CD14-positive monocyte (primary cell): ENCODE results near the gene SERINC2. TPM values are rescaled to one million over a fixed set of nuclear protein-coding genes. Genes with fewer than 3 reads are reported as not detected.
A peak's percentile ranks its signal among the peaks of the same experiment; 100 is the strongest.

Experiments
- DNase-seq, 3 donors: peaks; one replicate each; pipeline ENCODE4 v3.0.0-alpha.2; 2011 to 2022
- H2AFZ ChIP-seq: 2 replicates; pipeline ENCODE4 v1.6.0; 2012; ENCODE audit warnings: mild to moderate bottlenecking, low read depth, low read length, inconsistent platforms; ENCODE audit not compliant: insufficient read depth, poor library complexity, severe bottlenecking
- H3K27ac ChIP-seq, 2 donors: 1 replicate in 1 of 2; 2 replicates in 1 of 2; pipeline ENCODE4 v1.5.1; 2012 to 2013; ENCODE audit warnings: low read length in 2 of 2, control low read depth in 1 of 2, inconsistent platforms in 1 of 2, low read depth in 1 of 2, mild to moderate bottlenecking in 1 of 2
- H3K27me3 ChIP-seq, 2 donors: one replicate each; pipeline versions ENCODE4 v1.6.0 to v1.6.1; 2011 to 2013; ENCODE audit warnings: low read length in 2 of 2; ENCODE audit not compliant: control insufficient read depth in 2 of 2, insufficient read depth in 2 of 2
- H3K36me3 ChIP-seq, 2 donors: replicated peaks in 1 of 2; 1 replicate in 1 of 2; 2 replicates in 1 of 2; pipeline versions ENCODE4 v1.5.1 to v1.6.1; 2012 to 2013; ENCODE audit warnings: low read length in 2 of 2, control low read depth in 1 of 2, inconsistent platforms in 1 of 2, mild to moderate bottlenecking in 1 of 2; ENCODE audit not compliant: insufficient read depth in 2 of 2, control insufficient read depth in 1 of 2
- H3K4me1 ChIP-seq, 2 donors: 1 replicate in 1 of 2; 2 replicates in 1 of 2; pipeline versions ENCODE4 v1.5.1 to v1.6.1; 2012 to 2013; ENCODE audit warnings: low read length in 2 of 2, control low read depth in 1 of 2, inconsistent platforms in 1 of 2, mild to moderate bottlenecking in 1 of 2, moderate library complexity in 1 of 2; ENCODE audit not compliant: insufficient read depth in 2 of 2, control insufficient read depth in 1 of 2
- H3K4me2 ChIP-seq: replicated peaks from 2 replicates; pipeline ENCODE3; 2012; ENCODE audit warnings: low read length, moderate library complexity, mild to moderate bottlenecking; ENCODE audit not compliant: poor library complexity, severe bottlenecking; ENCODE audit errors: extremely low read depth
- H3K4me3 ChIP-seq, 3 experiments: fragments of 200-600 bp in 1 of 3; sonication (generic) in 1 of 3; replicated peaks in 1 of 3; 1 replicate in 2 of 3; 2 replicates in 1 of 3; pipeline ENCODE4 v1.5.1; 2011 to 2013; ENCODE audit warnings: low read length in 3 of 3, mild to moderate bottlenecking in 3 of 3, control low read depth in 2 of 3, low read depth in 2 of 3, inconsistent platforms in 1 of 3, moderate library complexity in 1 of 3
- H3K79me2 ChIP-seq: 2 replicates; pipeline ENCODE4 v1.6.0; 2012; ENCODE audit warnings: mild to moderate bottlenecking, control low read depth, inconsistent platforms, low read length, moderate library complexity; ENCODE audit not compliant: insufficient read depth
- H3K9ac ChIP-seq: 2 replicates; pipeline ENCODE4 v1.6.0; 2017; ENCODE audit warnings: low read length, mild to moderate bottlenecking; ENCODE audit not compliant: insufficient read depth, poor library complexity, severe bottlenecking
- H3K9me3 ChIP-seq, 2 donors: replicated peaks in 1 of 2; 1 replicate in 1 of 2; 2 replicates in 1 of 2; pipeline versions ENCODE4 v1.5.1 to v1.6.1; 2012 to 2013; ENCODE audit warnings: low read length in 2 of 2, control low read depth in 1 of 2; ENCODE audit not compliant: control insufficient read depth in 1 of 2, insufficient read depth in 1 of 2
- H4K20me1 ChIP-seq: 2 replicates; pipeline ENCODE4 v1.6.0; 2012; ENCODE audit warnings: mild to moderate bottlenecking, low read length, control low read depth, moderate library complexity; ENCODE audit not compliant: insufficient read depth
- H3K27ac Mint-ChIP-seq, 7 donors: one replicate each; pipeline ENCODE4 v1.8.0; 2020; ENCODE audit warnings: mild to moderate bottlenecking in 7 of 7, mixed read lengths in 7 of 7, moderate library complexity in 6 of 7, inconsistent platforms in 2 of 7
- H3K27me3 Mint-ChIP-seq, 3 donors: one replicate each; pipeline ENCODE4 v1.8.0; 2021 to 2022; ENCODE audit warnings: low read depth in 3 of 3, mild to moderate bottlenecking in 3 of 3, mixed read lengths in 3 of 3, moderate library complexity in 3 of 3, inconsistent platforms in 1 of 3
- H3K36me3 Mint-ChIP-seq, 2 donors: one replicate each; pipeline ENCODE4 v1.8.0; 2020; ENCODE audit warnings: mixed read lengths in 2 of 2, inconsistent platforms in 1 of 2, mild to moderate bottlenecking in 1 of 2
- H3K4me1 Mint-ChIP-seq: one replicate; pipeline ENCODE4 v1.8.0; 2020; ENCODE audit warnings: mild to moderate bottlenecking, mixed read lengths
- H3K4me3 Mint-ChIP-seq, 2 donors: one replicate each; pipeline ENCODE4 v1.8.0; 2020; ENCODE audit warnings: mild to moderate bottlenecking in 2 of 2, mixed read lengths in 2 of 2, moderate library complexity in 1 of 2
- H3K9me3 Mint-ChIP-seq, 7 donors: one replicate each; pipeline ENCODE4 v1.8.0; 2020 to 2022; ENCODE audit warnings: mixed read lengths in 7 of 7, mild to moderate bottlenecking in 6 of 7, moderate library complexity in 6 of 7, inconsistent platforms in 2 of 7
- CTCF ChIP-seq: fragments of 200-600 bp; IDR thresholded peaks from one replicate; pipeline ENCODE4 v1.8.0; 2022; ENCODE audit warnings: antibody characterized with exemption, mild to moderate bottlenecking
- WGBS: methylation state at CpG from one replicate; pipeline ENCODE4 v1.1.5; 2013; ENCODE audit warnings: missing lambda C conversion rate; ENCODE audit not compliant: insufficient coverage; 5-methylcytosine and 5-hydroxymethylcytosine counted together
- intact Hi-C, 2 donors: fragments of 100-400 bp; cut with micrococcal nuclease; formaldehyde crosslinking; loops; one replicate each; pipeline versions ENCODE4 v1.15.0 to v1.15.1; 2023
- polyA plus RNA-seq, 3 donors: library from polyadenylated mRNA; depleted of rRNA in 1 of 3; unstranded in 2 of 3; stranded (reverse) in 1 of 3; fragments of 300-500 nt in 2 of 3; fragments of >200 nt in 1 of 3; fragmentation: Illumina TruSeq in 2 of 3; gene quantifications; 1 replicate in 2 of 3; 2 replicates in 1 of 3; pipeline ENCODE4 v1.2.3, GENCODE V29; 2012 to 2021

Gene SERINC2
- polyA plus RNA-seq, 3 donors: 4.1 to 12.6 (median 7.8) TPM

DNA sequence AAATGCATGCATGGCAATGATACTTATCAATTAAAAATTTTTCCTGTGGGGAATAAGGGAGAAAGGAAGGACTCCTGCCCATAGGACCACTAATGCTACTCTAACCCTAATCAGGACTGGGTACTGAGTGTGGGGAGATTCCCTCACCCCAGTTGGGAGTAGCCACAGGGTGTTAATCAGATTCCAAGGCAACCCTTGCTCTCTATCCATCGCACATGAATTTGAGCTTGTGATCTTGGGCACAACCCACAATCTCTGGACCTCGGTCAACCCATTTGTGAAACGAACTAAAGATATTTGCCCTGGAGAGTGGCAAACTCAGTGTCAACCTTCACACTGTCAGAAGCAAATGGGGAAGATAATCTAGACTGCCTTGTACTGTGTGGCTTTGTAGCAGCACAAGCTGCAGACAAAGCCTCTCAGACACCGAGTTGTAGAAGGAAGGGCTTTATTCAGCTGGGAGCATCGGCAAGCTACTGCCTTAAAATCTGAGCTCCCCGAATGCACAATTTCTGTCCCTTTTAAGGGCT is 69.5 kb downstream of the SERINC2 start:
- peak overlapping the region; percentile 96 to 99 (median 98) for H3K27ac Mint-ChIP-seq
- Histone ChIP-seq H3K79me2 (no peaks in the 10 kb centered on the region), H3K4me1 (peaks cover 38 to 50% of the 10 kb centered on the region in 2 donors), H3K9ac (peak overlapping the region; percentile 53), H4K20me1 (no peaks in the 10 kb centered on the region), H3K4me2 (no peak overlapping the region), H2AFZ (peak overlapping the region; percentile 24), H3K9me3 (no peaks in the 10 kb centered on the region), H3K4me3 (no peak overlapping the region), H3K36me3 (no peaks in the 10 kb centered on the region), H3K27ac (peak overlapping the region; percentile 81 to 89), H3K27me3 (no peaks in the 10 kb centered on the region)
- peaks cover 3 to 5% of the 10 kb centered on the region in 2 donors for H3K36me3 Mint-ChIP-seq
- intact Hi-C loops: loop anchor here (2.0 to 5.0 kb wide), 3 partner anchors 40 to 305 kb away; no protein-coding TSS in a partner anchor
- WGBS: 93% methylated on average over 2 of the region's 6 CpGs
- peaks cover 0 to 2% (median 0%) of the 10 kb centered on the region in 3 donors for H3K27me3 Mint-ChIP-seq
- peaks cover 0 to 10% (median 2%) of the 10 kb centered on the region in 7 donors for H3K9me3 Mint-ChIP-seq
- peak; percentile 10 to 20 (median 14) for DNase-seq
- TF ChIP-seq CTCF: no peak
- H3K4me3 Mint-ChIP-seq: peak overlapping the region in 1 of 2 donors; percentile 21
- H3K4me1 Mint-ChIP-seq: peaks cover 47% of the 10 kb centered on the region

DNA sequence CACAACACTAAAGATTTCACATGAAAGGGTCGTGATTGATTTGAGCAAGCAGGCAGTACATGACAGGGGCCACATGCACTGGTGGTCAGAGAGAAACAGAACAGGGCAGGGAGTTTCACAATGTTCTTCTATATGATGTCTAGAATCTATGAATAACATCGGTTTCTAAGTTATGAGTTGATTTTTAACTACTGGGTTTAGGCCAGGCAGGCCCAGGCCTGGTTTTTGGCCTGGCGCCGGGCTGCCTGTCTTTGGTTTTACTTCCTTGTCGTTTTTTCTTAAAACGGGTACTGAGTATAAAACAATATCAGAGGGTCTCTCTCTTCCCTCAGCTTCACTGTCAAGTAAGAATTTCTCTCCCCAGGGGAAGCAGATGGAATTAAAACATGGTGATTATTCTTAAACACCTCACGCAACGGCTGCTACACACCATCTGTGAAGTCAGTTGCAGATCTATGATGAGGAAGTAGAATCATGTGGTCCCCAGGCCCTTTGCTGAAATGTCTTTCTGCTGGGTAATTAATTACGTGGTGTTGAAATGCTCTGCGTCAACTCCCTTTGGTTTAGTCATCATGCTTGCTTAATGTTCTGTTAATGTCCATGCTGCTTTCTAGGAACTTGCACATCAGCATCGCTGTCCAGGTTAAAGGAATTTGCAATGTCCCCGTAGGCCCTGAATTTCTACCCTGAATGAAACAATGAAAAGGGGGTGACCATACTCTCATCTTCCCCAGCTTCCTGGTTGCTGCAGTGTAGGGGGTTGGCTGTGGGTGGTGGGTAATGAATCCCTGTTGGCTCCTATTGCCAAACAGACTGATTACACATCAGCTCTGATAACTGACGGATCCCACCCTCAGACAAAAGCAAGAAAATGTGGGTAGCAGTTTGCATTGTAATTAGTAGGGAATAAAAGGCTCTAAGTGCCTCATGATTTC is 70.3 kb downstream of the SERINC2 start:
- 0% methylated on average over 3 of the region's 13 CpGs for WGBS
- peak; percentile 95 to 99 (median 98) for DNase-seq
- H3K9me3 ChIP-seq: no peaks in the 10 kb centered on the region
- H3K27me3 ChIP-seq: no peaks in the 10 kb centered on the region
- Mint-ChIP-seq H3K27me3 (peaks cover 0 to 2% (median 0%) of the 10 kb centered on the region in 3 donors), H3K27ac (peak overlapping the region; percentile 96 to 99 (median 98)), H3K9me3 (peaks cover 0 to 10% (median 2%) of the 10 kb centered on the region in 7 donors), H3K4me1 (peaks cover 47% of the 10 kb centered on the region), H3K36me3 (peaks cover 3 to 5% of the 10 kb centered on the region in 2 donors), H3K4me3 (peak overlapping the region in 1 of 2 donors; percentile 21)
- H2AFZ ChIP-seq: peak overlapping the region; percentile 24
- peak overlapping the region; percentile 81 to 89 for H3K27ac ChIP-seq
- intact Hi-C loops: loop anchor here (2.0 to 5.0 kb wide), 3 partner anchors 40 to 304 kb away; no protein-coding TSS in a partner anchor
- peak overlapping the region; percentile 15 for H3K4me2 ChIP-seq
- TF ChIP-seq CTCF: no peak
- no peak overlapping the region for H3K4me3 ChIP-seq
- H3K4me1 ChIP-seq: peaks cover 38 to 50% of the 10 kb centered on the region in 2 donors
- no peaks in the 10 kb centered on the region for H3K79me2 ChIP-seq
- peak overlapping the region; percentile 53 for H3K9ac ChIP-seq
- H3K36me3 ChIP-seq: no peaks in the 10 kb centered on the region
- no peaks in the 10 kb centered on the region for H4K20me1 ChIP-seq
